T-helper 1 cell treated with Interleukin-12 subunit alpha and Interleukin-12 subunit beta and Interleukin-4 antibody, amounts not matched to agents 30 ng/mL and 1 ng/mL, for 36 hours (primary cell): ENCODE results near the gene CDH4. TPM values are rescaled to one million over a fixed set of nuclear protein-coding genes. Genes with fewer than 3 reads are reported as not detected.

Experiments
- intact Hi-C: fragments of 100-400 bp; cut with micrococcal nuclease; formaldehyde crosslinking; loops from one replicate; pipeline ENCODE4 v1.15.1; 2024
- total RNA-seq: library from RNA; stranded (reverse); gene quantifications from 2 replicates; pipeline ENCODE4 v1.2.3, GENCODE V29; 2022

The CDH4 gene
- total RNA-seq, 1 donor from 2014 or later: not detected

DNA sequence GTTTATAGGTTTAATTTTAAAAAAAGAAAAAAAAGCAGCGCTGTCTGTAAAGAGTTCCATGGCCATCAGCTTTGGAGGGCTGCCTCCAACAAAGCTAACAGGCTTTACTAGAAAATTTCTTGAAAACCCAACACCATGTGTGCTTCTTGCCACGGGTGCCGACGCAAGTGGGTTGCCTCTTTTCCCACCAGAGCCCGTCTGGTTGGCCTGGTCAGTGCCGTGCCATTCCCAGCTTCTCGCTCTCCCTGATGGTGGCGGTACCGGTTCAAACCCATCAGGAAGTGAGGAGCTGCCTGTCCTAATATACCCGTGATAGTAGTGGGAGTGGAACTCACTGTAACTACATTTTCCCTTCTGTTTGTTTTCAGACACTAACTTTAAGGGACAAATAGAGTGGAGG is 73.7 kb downstream of the CDH4 start:
- intact Hi-C loops: loop anchor here (5.0 kb wide), 1 partner anchor 883 kb away; no protein-coding TSS in a partner anchor

DNA sequence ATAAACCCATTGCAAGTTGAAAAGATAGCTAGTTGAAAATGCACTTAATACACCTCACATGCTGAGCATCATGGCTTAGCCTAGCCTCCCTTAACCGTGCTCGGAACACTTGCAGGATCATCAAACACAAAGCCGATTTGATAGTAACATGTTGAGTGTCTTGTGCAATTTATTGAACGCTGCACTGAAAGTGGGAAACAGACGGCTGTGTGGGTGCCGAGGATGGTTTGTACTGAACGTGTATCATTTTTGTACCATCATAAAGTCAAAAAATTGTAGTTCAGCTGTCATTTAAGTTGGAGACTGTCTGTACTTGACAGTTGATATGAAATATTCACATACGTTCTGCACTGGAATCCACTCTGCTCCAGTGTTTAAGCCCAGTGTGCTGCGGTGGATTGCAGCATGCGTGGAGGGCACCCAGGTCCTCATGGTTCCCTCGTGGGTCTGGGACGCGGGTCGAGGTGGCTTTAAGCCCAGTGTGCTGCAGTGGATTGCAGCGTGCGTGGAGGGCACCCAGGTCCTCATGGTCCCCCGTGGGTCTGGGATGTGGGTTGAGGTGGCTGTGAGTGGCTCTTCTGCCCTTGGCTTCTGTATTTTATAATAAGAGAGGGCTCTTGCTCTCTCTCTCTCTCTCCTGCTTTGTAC is 77.0 kb downstream of the CDH4 start:
- intact Hi-C loops: loop anchor here (5.0 kb wide), 1 partner anchor 887 kb away; no protein-coding TSS in a partner anchor

GRCh38 chr20:61330441-61330840 is 78.4 kb downstream of the CDH4 start:
- intact Hi-C loops: no loop called here

- intact Hi-C loops: no loop called here
Measured at GRCh38 chr20:61331543-61331942, 79.5 kb downstream of the CDH4 start.

DNA sequence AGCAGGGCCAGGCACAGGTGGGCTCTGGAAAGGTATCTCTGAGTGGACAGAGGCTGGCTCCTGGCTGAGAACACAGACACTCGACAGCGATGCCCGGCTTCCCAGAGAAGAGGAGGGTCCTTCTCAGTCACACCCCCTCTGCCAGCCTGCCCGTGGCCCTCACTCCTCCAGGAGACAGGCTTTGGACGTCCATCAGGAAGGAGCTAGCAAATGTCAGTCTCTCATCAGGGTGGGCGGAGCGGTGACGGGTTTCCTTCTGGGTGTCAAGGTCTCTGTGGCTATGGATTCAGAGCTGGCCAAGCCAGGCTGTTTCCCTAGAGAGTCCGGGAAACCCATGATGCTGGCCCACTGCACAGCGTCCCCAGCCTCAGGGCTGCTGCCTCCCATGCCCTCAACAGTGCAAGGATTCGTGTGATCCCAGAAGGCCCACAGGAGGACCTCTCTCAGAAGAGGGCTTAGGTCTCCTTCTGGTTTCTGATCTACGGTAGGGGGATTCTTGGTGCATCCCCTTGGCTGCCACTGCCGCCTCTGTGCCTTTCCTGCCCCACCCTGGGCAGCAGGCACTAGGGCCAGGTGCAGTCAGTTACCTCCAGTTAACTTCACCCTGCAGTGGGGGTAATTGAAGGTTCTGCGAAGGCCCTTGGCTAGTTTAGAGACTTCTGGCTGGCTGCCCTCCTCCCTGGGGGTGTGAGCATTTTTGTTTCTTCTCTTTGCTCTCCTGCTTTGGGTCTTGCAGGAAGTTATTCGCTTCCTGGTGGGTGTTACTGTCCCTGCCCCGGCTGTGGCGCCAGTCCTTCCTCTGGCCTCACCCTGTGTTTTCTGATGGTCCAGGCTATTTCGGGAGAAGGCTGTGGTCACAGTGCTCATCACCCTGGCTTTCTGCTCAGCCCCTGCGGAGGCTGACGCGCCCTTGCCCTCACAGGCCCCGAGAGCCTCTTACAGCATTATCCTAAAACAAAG is 80.2 kb downstream of the CDH4 start:
- intact Hi-C loops: no loop called here

GRCh38 chr20:61333484-61334108 is 81.5 kb downstream of the CDH4 start:
- intact Hi-C loops: no loop called here

DNA sequence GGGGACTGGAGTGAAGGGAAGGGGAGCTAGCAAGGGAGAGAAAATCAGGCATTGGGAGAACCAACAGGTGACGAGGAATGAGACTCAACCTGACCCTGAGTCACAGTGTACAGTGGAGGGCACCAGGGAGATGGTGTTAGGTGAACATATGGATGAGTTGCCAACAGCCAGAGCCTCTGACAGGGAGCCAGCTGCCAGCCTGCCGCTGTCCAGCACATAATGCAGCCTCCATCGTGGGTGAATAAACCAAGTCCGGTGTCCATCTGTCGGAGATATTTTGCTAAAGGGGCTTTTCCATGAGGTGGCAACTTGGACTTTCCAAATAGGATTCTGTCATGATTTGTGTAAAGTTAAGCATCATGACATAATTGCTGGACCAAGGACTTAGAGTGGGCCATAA is 88.1 kb downstream of the CDH4 start:
- intact Hi-C loops: no loop called here

DNA sequence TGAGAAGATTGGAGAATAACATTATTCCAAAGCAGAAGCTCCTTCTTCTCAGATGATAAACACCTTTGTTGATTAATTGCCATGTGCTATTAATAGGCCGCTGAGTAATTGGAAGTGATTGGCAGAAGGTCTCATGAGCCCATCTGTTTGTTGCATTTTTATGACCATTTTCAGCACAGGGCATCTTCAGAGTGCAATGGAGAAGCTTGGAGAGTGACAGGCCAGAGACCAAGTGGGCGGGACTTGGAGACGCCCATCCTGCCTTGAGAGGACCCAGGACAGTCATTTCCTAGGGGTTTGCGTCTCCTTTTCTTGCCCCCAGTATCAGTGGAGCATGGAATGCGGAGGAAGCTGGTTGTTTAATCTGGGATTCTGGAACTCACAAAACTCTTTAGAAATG is 89.5 kb downstream of the CDH4 start:
- intact Hi-C loops: no loop called here

GRCh38 chr20:61343934-61344333 is 91.9 kb downstream of the CDH4 start:
- intact Hi-C loops: no loop called here

GRCh38 chr20:61345656-61346055 is 93.6 kb downstream of the CDH4 start:
- intact Hi-C loops: no loop called here

- intact Hi-C loops: no loop called here
Measured at GRCh38 chr20:61346996-61347395, 94.9 kb downstream of the CDH4 start.

GRCh38 chr20:61347443-61347842 is 95.4 kb downstream of the CDH4 start:
- intact Hi-C loops: no loop called here

GRCh38 chr20:61349447-61350165 is 97.5 kb downstream of the CDH4 start:
- intact Hi-C loops: no loop called here

DNA sequence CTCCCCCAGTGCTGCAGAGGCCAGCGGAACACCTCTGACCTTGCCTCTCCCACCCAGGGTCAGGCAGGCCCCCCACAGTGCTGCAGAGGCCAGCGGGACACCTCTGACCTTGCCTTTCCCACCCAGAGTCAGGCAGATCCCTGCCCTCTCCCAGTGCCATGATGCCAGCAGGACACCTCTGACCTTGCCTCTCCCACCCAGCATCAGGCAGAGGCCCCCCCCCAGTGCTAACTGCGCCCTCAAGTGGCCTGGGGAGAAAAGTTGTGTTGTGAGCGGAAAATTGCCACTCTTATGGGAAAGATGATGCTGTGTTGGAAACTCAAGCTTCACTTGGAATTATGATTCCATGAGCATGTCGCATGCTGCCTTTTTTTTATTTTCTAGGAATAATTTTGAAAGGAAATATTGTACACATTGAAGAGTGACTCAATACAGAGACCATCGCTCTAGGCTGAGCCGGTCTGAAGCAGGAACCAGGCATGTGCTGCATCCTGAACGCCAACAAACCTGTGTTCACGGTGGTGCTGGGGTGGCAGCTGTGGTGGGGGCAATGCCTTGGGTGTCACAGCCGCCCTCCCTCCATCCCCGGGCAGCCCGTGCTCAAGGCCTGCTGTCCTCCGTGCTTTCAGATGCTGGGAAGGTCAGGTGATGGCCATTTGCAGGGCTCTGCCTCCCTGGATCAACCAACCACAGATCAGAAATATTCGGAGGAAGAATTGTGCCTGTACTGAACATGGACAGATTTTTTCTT is 98.6 kb downstream of the CDH4 start:
- intact Hi-C loops: no loop called here

GRCh38 chr20:61352346-61353260 is 100.5 kb downstream of the CDH4 start:
- intact Hi-C loops: no loop called here

GRCh38 chr20:61353261-61354000 is 101.4 kb downstream of the CDH4 start:
- intact Hi-C loops: no loop called here

DNA sequence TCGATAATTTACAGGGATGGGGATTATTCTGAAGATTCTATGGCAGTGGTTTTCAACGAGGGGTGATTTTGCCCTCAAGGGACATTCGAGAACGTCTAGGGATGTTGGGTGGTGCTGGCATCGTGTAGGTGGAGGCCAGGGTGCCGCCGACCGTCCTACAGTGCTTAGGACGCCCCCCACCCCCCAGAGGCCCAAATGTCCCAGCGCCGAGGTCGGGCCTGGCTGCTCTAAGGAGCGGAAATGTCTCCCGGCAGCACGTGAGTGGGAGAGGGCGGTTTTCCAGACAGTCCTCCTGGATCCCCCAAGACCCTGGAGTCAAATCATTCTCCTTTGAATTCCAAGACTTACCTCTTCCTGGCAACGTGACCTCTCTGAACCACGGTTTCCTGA is 101.9 kb downstream of the CDH4 start:
- intact Hi-C loops: no loop called here

- intact Hi-C loops: no loop called here
Measured at GRCh38 chr20:61354501-61354900, 102.4 kb downstream of the CDH4 start.
